GM18505 (cell line): ENCODE results near the gene RPL13A.
"Not testable (repeated sequence)": the region's sequence is repeated elsewhere in the genome, so short reads cannot be mapped to it uniquely, and the experiment has no call there.

Source experiments
- ATAC-seq: cut with Tn5 transposase; IDR thresholded peaks from one replicate; pipeline ENCODE4 v1.9.1; 2021; ENCODE audit not compliant: unreplicated experiment
- POLR2A ChIP-seq: IDR thresholded peaks from 4 replicates; pipeline ENCODE4 v1.6.1; 2011; ENCODE audit warnings: borderline replicate concordance; ENCODE audit not compliant: insufficient read depth, insufficient read length; ENCODE audit errors: extremely low read depth

The RPL13A gene

GRCh38 chr19:49447485-49448431 is 39.6 kb upstream of the RPL13A start:
- no peak for TF ChIP-seq POLR2A
- ATAC-seq: no peak

- no peak for TF ChIP-seq POLR2A
- no peak for ATAC-seq
Observed at GRCh38 chr19:49448432-49448786, 39.0 kb upstream of the RPL13A start.

DNA sequence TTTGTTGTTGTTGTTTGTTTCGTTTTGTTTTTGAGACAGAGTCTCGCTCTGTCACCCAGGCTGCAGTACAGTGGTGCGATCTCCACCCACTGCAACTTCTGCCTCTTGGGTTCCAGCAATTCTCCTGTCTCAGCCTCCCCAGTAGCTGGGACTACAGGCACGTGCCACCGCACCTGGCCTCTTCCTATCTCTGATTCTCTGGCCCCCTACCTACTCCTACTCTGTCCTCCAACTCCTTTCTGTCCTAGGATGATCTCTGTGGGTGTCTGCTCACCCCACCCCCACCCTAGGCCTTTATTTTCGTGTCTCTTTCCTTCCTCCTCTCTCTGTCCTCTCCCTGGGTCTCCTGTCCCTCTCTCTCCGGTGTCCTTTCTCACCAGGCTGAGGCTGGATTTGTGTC is 37.0 kb upstream of the RPL13A start:
- no peak for ATAC-seq
- TF ChIP-seq POLR2A: no peak

DNA sequence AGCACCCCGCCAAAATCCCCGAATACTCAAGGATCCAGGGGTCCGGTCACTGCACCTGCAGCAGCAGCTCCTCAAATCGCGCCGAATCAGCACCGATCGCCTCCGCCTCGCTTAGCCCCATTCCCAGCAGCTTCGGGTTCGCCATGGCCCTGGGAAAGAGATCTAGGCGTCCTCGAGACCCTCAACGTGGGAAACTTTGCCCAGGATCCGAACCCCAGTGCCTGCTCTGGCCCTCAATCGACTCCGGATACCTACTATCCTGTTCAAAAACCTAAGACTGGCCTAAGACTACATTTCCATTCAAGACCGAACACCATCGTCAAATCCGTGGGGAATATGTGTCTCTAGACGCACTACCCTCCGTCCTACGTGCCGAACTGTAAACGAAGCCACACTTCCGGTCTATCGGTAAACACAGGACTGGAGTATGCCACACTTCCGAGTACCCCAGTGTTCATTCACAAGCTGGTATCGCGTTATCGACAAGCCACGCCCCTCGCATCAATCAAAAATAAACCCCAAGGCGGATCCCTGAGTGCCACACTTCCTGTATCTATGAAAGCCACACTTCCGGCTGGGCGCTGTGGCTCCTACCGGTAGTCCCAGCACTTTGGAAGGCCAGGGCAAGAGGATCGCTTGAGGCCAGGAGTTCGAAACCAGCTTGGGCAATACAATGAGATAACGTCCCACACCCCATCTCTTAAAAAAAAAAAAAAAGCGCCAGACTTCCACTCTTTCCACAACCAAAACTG is 35.8 kb upstream of the RPL13A start, which contains the start of gene PIH1D1:
Gene PIH1D1, minus strand, starts transcription at position 385 of the 752 bp plus-strand sequence. Its CDS starts 240 bp downstream, at position 145.
- TF ChIP-seq POLR2A: peak; percentile 70
- ATAC-seq: peak; percentile 56

GRCh38 chr19:49453013-49453756 is 34.2 kb upstream of the RPL13A start, which contains the start of gene ALDH16A1:
Gene ALDH16A1 (plus strand): TSS chr19:49453225. CDS start chr19:49453332, 107 bp downstream.
- peak; percentile 94 for TF ChIP-seq POLR2A
- peak; percentile 79 for ATAC-seq

- TF ChIP-seq POLR2A: no peak
- ATAC-seq: no peak
Observed at GRCh38 chr19:49453757-49454240, 33.6 kb upstream of the RPL13A start.

DNA sequence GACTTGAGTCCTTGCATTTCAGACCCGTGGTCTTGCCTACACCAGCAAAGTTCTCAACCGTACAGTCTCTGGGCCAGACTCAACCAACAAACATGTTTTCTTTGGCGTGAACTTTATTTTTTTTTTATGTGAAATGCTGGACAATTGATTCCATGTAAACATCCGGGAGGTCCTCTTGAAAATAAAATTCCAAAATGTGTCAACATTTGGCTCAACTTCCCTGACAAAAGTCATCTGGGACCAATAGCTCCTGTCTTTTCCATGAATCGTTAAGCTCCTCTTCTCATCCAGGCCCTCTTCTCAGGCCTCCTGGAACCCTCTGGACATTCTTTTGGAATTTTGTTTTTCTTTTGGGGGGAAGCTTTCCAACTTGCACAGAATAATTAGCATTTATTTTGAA is 31.6 kb upstream of the RPL13A start:
- ATAC-seq: no peak
- no peak for TF ChIP-seq POLR2A

DNA sequence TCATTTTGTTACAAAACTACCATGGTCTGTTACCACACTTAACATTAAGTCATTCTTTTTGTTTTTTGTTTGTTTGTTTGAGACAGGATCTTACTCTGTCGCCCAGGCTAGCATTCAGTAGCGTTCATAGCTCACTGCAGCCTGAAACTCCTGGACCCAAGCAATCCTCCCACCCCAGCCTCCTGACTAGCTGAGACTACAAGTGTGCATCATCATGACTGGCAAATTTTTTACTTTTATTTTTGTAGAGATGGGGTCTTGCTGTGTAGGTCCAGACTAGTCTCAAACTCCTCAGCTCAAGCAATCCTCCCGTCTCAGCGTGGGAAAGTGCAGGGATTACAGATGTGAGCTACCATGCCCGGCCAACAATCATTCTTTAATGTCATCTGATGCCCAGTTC is 31.1 kb upstream of the RPL13A start:
- ATAC-seq: no peak
- no peak for TF ChIP-seq POLR2A

- TF ChIP-seq POLR2A: no peak
- no peak for ATAC-seq
Observed at GRCh38 chr19:49458567-49458903, 28.9 kb upstream of the RPL13A start.

GRCh38 chr19:49459388-49459787 is 28.0 kb upstream of the RPL13A start:
- ATAC-seq: no peak
- TF ChIP-seq POLR2A: no peak

- ATAC-seq: not testable (repeated sequence)
Observed at GRCh38 chr19:49461130-49461529, 26.3 kb upstream of the RPL13A start.

- TF ChIP-seq POLR2A: no peak
- ATAC-seq: no peak
Observed at GRCh38 chr19:49461656-49462055, 25.8 kb upstream of the RPL13A start.

- ATAC-seq: no peak
- no peak for TF ChIP-seq POLR2A
Observed at GRCh38 chr19:49462492-49462891, 24.9 kb upstream of the RPL13A start.
